ENCODE results near the gene NEUROD2.

DNA sequence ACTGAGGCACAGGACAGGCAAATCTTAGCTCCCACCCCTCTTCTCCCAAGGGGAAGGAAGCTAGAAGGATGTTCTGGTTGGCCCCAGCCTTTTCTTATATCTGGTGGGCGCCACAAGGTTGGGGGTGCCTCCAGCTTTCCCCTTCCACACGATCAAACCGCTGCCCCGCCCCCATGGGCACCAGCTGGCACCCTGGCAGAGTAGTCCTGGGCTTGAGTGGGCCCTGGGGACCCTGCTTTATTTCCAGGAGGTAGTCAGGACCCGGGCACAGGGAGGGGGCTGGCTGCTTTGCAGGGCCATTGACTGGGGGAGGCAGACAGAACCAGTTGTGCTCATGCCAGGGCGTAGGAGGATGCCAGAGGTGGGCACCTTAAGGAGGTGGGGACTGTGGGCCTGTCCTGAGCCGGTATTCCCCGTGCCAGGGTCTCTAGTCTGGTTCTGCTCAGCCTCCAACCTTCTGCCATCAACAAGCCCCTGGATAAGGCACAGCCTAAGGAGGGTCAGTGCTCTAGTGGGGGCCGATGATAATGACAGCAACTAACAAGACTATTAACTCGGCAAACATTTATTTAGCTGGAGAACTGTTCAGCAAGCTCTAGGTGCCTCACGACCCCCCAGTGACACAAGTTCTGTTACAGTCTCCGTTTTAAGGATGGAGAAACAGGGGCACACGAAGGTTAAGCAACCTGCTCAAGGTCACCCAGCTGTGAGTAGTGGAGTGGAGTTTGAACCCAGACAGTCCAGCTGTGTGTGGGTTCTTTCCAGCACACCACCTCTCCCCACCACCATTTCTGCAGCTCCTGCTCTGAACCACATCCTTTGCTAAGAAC lies 11.5 kb upstream of the NEUROD2 start:
- TF ChIP-seq HDAC6 (IDR thresholded peaks at IDR 0.05; ENCODE audit: low read depth, low read length) (no peak), RFX5 (IDR thresholded peaks at IDR 0.05; ENCODE audit: low read depth, low read length) (no peak), CENPT (CRISPR knock-in tag; IDR thresholded peaks at IDR 0.05; ENCODE audit: low read depth) (no peak)
- TF ChIP-seq, protein P1, sequence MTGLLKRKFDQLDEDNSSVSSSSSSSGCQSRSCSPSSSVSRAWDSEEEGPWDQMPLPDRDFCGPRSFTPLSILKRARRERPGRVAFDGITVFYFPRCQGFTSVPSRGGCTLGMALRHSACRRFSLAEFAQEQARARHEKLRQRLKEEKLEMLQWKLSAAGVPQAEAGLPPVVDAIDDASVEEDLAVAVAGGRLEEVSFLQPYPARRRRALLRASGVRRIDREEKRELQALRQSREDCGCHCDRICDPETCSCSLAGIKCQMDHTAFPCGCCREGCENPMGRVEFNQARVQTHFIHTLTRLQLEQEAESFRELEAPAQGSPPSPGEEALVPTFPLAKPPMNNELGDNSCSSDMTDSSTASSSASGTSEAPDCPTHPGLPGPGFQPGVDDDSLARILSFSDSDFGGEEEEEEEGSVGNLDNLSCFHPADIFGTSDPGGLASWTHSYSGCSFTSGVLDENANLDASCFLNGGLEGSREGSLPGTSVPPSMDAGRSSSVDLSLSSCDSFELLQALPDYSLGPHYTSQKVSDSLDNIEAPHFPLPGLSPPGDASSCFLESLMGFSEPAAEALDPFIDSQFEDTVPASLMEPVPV (CRISPR knock-in tag; IDR thresholded peaks at IDR 0.05): no peak
- TF ChIP-seq, protein P2, sequence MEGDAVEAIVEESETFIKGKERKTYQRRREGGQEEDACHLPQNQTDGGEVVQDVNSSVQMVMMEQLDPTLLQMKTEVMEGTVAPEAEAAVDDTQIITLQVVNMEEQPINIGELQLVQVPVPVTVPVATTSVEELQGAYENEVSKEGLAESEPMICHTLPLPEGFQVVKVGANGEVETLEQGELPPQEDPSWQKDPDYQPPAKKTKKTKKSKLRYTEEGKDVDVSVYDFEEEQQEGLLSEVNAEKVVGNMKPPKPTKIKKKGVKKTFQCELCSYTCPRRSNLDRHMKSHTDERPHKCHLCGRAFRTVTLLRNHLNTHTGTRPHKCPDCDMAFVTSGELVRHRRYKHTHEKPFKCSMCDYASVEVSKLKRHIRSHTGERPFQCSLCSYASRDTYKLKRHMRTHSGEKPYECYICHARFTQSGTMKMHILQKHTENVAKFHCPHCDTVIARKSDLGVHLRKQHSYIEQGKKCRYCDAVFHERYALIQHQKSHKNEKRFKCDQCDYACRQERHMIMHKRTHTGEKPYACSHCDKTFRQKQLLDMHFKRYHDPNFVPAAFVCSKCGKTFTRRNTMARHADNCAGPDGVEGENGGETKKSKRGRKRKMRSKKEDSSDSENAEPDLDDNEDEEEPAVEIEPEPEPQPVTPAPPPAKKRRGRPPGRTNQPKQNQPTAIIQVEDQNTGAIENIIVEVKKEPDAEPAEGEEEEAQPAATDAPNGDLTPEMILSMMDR (CRISPR knock-in tag; IDR thresholded peaks at IDR 0.05): no peak

All from HepG2 (cell line).